Measurements from ENCODE around the gene ATP6V0A4. TPM values are rescaled to one million over a fixed set of nuclear protein-coding genes. Genes with fewer than 3 reads are reported as not detected.

Gene ATP6V0A4
- total and polyA plus RNA-seq, 2 donors (not counting 1 experiment from before 2014, with no cell fraction given) = not detected

DNA sequence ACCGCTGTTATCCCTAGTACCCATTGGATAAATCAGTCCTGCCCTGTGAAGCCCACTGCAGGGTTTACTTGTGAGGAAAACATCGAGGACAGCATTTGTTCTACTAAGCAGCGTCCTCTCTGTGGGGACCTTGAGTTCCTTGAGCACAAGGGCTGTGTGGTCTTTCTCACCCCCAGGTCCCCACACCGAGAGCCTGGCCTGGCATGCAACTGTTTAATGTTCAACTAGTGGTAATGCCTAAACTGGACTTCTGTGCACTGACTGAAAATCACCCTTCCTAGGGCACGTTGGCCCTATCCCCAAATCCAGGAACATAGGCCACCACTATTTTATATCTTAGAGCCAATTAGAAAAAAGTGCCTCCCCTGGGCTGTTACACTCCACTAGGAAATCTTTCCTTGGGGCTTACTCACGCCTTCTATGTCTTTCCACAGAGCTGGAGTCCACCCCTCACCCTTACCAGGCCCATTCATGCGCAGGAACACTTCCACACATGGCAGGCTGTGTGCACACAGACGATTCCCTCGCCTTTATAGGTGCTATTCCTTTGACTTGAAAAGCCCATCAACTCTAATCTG, 1.9 kb downstream of the ATP6V0A4 start:
- no peaks in the 10 kb centered on the region for H4K20me1 ChIP-seq (ENCODE audit: control insufficient read depth, insufficient read depth, low read length, poor library complexity, severe bottlenecking)
- H3K9ac ChIP-seq (ENCODE audit: low read length) = no peak overlapping the region
- H3K9me3 ChIP-seq (ENCODE audit: control extremely low read depth in 1 of 3, control insufficient read depth in 2 of 3, insufficient read depth in 1 of 3, low read length in 2 of 3) = no peaks in the 10 kb centered on the region
- no peak overlapping the region for H2AFZ ChIP-seq (ENCODE audit: insufficient read depth, low read depth, low read length, poor library complexity, severe bottlenecking)
- ATAC-seq (ENCODE audit: low read depth) (no peak), DNase-seq (no peak)
- POLR2A ChIA-PET = no interaction called here
- WGBS (ENCODE audit: insufficient coverage) = 88% methylated on average over 9 of the region's 9 CpGs
- H3K27ac ChIP-seq (ENCODE audit: low read length in 2 of 2) = no peak overlapping the region
- H3K4me2 ChIP-seq (replicated peaks; ENCODE audit: low read depth, low read length, poor library complexity, severe bottlenecking) = no peak overlapping the region
- H3K27me3 ChIP-seq (replicated peaks in 1 of 4; ENCODE audit: control extremely low read depth in 1 of 4, control insufficient read depth in 3 of 4, insufficient read depth in 4 of 4, low read length in 3 of 4) = no peaks in the 10 kb centered on the region
- no peaks in the 10 kb centered on the region for H3K36me3 ChIP-seq (replicated peaks in 1 of 2; ENCODE audit: control extremely low read depth in 1 of 2, control insufficient read depth in 1 of 2, extremely low read depth in 1 of 2, insufficient read depth in 2 of 2, low read length in 1 of 2)
- no peak overlapping the region for H3K27ac Mint-ChIP-seq
- CTCF ChIA-PET = no interaction called here
- no peak overlapping the region for H3K4me3 ChIP-seq (ENCODE audit: control extremely low read depth in 1 of 5, extremely low read depth in 1 of 5, insufficient read depth in 1 of 5, low read depth in 2 of 5, low read length in 4 of 5)
- no peaks in the 10 kb centered on the region for H3K79me2 ChIP-seq (ENCODE audit: control insufficient read depth, insufficient read depth, low read length)
- peaks cover 4% of the 10 kb centered on the region for H3K27me3 Mint-ChIP-seq
- no peaks in the 10 kb centered on the region for H3K4me1 Mint-ChIP-seq
- intact Hi-C loops (cut with micrococcal nuclease) = no loop called here
- TF ChIP-seq EZH2 (IDR thresholded peaks at IDR 0.05; ENCODE audit: borderline replicate concordance, insufficient read depth, low read depth, low read length, poor library complexity, severe bottlenecking) (no peak), CTCF (IDR thresholded peaks at IDR 0.05) (no peak)
- no peaks in the 10 kb centered on the region for H3K9me3 Mint-ChIP-seq (ENCODE audit: insufficient read depth)
- no peak overlapping the region for H3K4me3 Mint-ChIP-seq
- no peaks in the 10 kb centered on the region for H3K4me1 ChIP-seq (ENCODE audit: control insufficient read depth in 2 of 2, insufficient read depth in 2 of 2, low read length in 2 of 2)

- ATAC-seq (ENCODE audit: low read depth) (no peak), DNase-seq (no peak)
- Histone ChIP-seq H3K9ac (ENCODE audit: low read length) (no peak overlapping the region), H3K27me3 (replicated peaks in 1 of 4; ENCODE audit: control extremely low read depth in 1 of 4, control insufficient read depth in 3 of 4, insufficient read depth in 4 of 4, low read length in 3 of 4) (no peaks in the 10 kb centered on the region), H3K4me1 (ENCODE audit: control insufficient read depth in 2 of 2, insufficient read depth in 2 of 2, low read length in 2 of 2) (no peaks in the 10 kb centered on the region), H3K4me3 (ENCODE audit: control extremely low read depth in 1 of 5, extremely low read depth in 1 of 5, insufficient read depth in 1 of 5, low read depth in 2 of 5, low read length in 4 of 5) (no peak overlapping the region), H4K20me1 (ENCODE audit: control insufficient read depth, insufficient read depth, low read length, poor library complexity, severe bottlenecking) (no peaks in the 10 kb centered on the region), H3K9me3 (ENCODE audit: control extremely low read depth in 1 of 3, control insufficient read depth in 2 of 3, insufficient read depth in 1 of 3, low read length in 2 of 3) (peaks cover 0 to 6% (median 2%) of the 10 kb centered on the region in 3 donors), H3K27ac (ENCODE audit: low read length in 2 of 2) (no peak overlapping the region), H3K36me3 (replicated peaks in 1 of 2; ENCODE audit: control extremely low read depth in 1 of 2, control insufficient read depth in 1 of 2, extremely low read depth in 1 of 2, insufficient read depth in 2 of 2, low read length in 1 of 2) (no peaks in the 10 kb centered on the region), H2AFZ (ENCODE audit: insufficient read depth, low read depth, low read length, poor library complexity, severe bottlenecking) (no peak overlapping the region), H3K79me2 (ENCODE audit: control insufficient read depth, insufficient read depth, low read length) (no peaks in the 10 kb centered on the region), H3K4me2 (replicated peaks; ENCODE audit: low read depth, low read length, poor library complexity, severe bottlenecking) (no peak overlapping the region)
- WGBS (ENCODE audit: insufficient coverage) = 70% methylated on average over 9 of the region's 10 CpGs
- no peak for TF ChIP-seq CTCF (IDR thresholded peaks at IDR 0.05)
- TF ChIP-seq EZH2 (IDR thresholded peaks at IDR 0.05; ENCODE audit: borderline replicate concordance, insufficient read depth, low read depth, low read length, poor library complexity, severe bottlenecking) = no peak
- Mint-ChIP-seq H3K27me3 (peaks cover 3% of the 10 kb centered on the region), H3K4me1 (no peaks in the 10 kb centered on the region), H3K9me3 (ENCODE audit: insufficient read depth) (peaks cover 4% of the 10 kb centered on the region), H3K4me3 (no peak overlapping the region), H3K27ac (no peak overlapping the region)
- intact Hi-C loops (cut with micrococcal nuclease) = no loop called here
- ChIA-PET CTCF (no interaction called here), POLR2A (no interaction called here)
These were observed 12.2 kb downstream of the ATP6V0A4 start for GRCh38 chr7:138785587-138786437.

Measured in B cell (primary cell).